DND-41 (cell line): ENCODE results near the gene NCF4.

Experiments used
- EZH2 ChIP-seq: IDR thresholded peaks from 3 replicates; pipeline ENCODE4 v1.6.1; 2012; ENCODE audit warnings: borderline replicate concordance, low read depth, mild to moderate bottlenecking, moderate library complexity, low read length, inconsistent platforms; ENCODE audit not compliant: severe bottlenecking
- TF ChIP-seq, protein P1 (sequence below): IDR thresholded peaks from 2 replicates; pipeline ENCODE4 v1.5.1; 2012; ENCODE audit warnings: borderline replicate concordance, low read length, moderate library complexity, mild to moderate bottlenecking; ENCODE audit not compliant: poor library complexity, severe bottlenecking; ENCODE audit errors: extremely low read depth

DNA sequence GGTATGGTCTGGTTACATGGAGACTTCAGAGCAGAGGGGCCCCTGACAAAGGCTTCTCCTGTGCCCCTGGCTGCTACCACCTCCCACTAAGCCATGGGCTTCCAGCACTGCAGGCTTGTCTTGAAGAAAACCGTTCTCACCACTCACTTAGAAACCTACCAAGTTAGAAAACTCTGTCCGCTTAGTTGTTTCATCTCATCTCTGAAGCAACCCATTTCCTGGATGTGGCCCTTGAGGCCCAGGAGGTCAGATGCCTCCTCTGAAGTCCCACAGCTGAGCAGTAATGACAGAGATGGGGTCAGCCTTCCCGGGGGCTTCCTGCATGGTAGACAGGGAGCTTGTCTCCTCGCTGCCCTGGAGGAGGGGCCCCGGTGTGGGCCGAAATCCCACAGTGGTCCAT is 65.5 kb downstream of the NCF4 start:
- TF ChIP-seq, protein P1, sequence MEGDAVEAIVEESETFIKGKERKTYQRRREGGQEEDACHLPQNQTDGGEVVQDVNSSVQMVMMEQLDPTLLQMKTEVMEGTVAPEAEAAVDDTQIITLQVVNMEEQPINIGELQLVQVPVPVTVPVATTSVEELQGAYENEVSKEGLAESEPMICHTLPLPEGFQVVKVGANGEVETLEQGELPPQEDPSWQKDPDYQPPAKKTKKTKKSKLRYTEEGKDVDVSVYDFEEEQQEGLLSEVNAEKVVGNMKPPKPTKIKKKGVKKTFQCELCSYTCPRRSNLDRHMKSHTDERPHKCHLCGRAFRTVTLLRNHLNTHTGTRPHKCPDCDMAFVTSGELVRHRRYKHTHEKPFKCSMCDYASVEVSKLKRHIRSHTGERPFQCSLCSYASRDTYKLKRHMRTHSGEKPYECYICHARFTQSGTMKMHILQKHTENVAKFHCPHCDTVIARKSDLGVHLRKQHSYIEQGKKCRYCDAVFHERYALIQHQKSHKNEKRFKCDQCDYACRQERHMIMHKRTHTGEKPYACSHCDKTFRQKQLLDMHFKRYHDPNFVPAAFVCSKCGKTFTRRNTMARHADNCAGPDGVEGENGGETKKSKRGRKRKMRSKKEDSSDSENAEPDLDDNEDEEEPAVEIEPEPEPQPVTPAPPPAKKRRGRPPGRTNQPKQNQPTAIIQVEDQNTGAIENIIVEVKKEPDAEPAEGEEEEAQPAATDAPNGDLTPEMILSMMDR = no peak
- no peak for TF ChIP-seq EZH2
